Astrocyte of the hippocampus (primary cell): ENCODE measurements around the gene NAIF1.
"Not testable (repeated sequence)": the region's sequence is repeated elsewhere in the genome, so short reads cannot be mapped to it uniquely, and the experiment has no call there.

Experiments
- DNase-seq: peaks from one replicate; pipeline ENCODE4 v3.0.0; 2011; ENCODE audit warnings: low read depth, low spot score

Gene NAIF1

DNA sequence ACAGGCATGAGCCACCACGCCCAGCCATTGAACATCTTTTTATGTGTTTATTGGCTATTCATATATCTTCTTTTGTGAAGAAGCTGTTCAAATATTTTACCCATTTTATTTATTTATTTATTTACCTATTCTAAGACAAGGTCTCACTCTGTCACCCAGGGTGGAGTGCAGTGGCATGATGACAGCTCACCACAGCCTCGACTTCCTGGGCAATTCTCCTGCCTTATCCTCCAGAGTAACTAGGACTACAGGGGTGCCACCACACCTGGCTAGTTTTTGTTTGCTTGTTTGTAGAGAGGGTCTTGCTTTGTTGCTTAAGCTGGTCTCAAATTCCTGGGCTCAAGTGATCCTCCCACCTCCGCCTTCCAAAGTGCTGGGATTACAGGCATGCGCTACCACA lies 33.5 kb downstream of the NAIF1 start:
- DNase-seq: no peak

DNA sequence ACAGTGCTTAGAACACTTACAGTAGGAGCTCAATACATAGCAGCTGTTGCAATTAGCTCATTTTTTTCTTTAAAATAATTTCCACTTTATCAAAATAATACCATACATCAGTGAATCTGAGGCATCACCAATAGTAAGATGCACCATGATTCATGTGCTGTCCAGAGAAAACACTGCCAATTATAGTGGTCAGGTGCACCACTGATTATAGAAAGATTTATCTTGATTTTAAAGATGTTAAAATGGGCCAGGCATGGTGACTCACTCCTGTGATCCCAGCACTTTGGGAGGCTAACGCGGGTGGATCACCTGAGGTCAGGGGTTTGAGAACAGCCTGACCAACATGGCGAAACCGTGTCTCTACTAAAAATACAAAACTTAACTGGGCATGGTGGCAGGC lies 39.4 kb downstream of the NAIF1 start:
- no peak for DNase-seq

DNA sequence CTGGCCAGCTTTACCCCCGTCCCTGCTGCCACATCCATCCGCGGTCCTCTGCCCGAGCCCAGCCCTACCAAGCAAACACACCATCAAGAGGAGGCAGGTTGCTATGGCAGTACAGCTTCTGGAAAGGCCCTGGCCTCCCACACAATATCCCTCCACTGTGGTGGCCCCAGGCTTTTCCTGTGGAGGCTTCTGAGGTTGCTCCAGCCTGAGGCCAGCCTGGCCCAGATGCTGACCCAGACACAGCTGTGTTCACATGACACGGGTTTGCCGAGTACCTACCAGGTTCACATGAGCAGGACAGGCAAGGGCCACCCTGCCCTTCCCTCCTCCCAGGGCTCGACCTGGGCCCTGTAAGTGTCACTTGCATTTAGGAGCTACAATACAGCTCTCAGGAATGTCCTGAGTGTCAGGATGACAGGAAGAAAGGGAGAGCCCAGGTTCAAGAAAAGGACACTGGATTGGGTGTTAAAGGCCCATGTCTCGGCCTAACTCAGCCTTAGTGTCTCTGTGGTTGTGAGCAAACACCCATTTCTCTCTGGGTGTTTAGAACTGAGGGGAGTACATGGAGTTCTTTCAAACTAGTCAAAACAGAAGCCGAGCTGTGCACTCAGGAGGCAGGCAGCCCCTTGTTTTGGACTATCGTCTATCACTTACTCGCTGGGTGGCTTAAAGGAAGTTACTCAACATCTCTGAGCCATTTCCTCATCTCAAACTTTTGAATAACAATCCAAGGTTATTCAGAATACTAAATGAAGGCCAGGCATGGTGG lies 40.2 kb downstream of the NAIF1 start:
- DNase-seq: no peak

DNA sequence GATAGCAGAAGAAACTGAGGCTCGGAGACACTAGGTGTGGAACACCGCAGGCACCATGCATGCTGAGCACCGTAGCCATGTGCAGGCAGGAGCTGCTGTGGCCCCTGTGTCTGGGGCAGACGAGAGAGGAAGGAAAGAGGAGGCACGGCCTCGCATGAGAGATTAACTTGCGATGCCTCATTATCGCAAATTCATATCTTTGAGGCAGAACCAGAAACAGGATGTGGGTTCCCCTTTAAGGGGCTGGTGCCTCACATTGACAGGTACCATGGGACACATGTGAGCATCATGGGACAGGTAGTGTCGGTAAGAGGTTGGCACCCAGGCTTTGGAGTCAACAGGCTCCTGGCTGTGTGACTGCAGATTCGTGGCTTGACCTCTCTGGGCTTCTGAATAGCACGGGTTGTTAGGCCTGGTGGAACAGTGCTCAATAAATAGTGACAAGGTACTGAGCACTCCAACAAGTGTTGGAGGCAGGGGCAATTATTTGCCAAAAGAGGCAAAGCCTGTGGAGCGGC lies 40.8 kb downstream of the NAIF1 start:
- DNase-seq: no peak

DNA sequence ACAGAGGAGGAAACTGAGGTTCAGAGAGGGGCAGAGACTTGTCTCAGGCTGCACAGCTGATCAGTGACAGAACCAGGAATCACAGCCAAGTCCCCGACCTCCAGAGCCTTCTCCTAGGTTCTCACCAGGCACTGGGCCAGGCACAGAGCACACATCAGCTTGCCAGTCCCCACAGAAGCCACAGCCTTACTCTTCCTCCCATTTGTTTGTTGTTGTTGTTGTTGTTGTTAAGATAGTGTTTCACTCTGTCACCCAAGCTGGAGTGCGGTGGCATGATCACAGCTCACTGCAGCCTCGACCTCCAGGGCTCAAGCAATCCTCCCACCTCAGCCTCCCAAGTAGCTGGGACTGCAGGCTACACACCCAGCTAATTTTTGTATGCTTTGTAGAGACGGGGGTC lies 41.4 kb downstream of the NAIF1 start:
- no peak for DNase-seq

DNA sequence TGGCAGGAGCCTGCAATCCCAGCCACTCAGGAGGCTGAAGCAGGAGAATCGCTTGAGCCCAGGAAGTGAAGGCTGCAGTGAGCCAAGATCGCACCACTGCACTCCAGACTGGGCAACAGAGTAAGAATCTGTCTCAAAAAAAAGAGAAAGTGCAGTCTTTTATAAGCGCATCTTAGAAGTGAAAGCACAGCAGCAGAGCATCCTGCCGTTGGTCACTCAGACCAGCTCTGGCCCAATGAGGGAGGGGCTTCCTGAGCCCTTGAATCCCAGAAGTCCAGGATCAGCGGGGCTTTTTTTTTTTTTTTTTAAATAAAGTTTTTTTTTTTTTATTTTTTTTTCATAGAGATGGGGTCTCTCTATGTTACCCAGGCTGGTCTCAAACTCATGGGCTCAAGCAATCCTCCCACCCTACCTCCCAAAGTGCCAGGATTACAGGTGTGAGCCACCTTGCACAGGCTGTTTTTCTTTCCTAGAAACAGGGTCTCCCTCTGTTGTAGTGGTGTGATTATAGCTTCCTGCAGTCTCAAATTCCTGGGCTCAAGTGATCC lies 42.3 kb downstream of the NAIF1 start:
- DNase-seq: no peak

DNA sequence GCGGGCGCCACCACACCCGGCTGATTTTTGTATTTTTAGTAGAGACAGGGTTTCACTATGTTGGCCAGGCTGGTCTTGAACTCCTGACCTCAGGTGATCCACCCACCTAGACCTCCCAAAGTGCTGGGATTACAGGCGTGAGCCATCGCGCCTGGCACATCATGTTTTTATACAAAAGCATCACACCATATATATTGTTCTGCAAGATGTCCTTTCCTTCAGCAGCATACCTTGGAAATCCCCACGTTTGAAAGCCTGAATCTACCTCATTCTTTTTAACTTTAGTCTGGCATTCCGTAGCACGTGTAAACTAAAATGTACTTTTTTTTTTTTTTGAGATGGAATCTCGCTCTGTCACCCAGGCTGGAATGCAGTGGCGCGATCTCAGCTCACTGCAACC lies 43.4 kb downstream of the NAIF1 start:
- DNase-seq: not testable (repeated sequence)

DNA sequence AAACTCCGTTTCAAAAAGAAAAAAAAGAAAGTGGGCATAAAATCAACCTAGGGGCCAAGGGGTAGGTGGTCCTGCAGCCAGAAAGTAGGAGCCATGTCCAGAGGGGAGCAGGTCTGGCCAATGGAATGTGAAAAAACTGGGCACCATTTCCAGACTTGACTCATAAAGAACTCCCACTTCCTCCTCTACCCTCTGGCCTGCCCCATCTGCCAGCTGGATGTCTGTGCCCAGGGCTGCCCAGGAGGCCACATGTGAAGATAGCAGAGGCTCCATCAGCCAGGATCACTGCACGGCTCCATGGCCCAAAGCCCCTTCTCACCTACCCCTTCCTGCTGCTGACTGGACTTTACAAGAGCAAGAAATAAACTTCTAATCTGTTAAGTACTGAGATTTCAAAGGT lies 44.2 kb downstream of the NAIF1 start:
- DNase-seq: no peak

DNA sequence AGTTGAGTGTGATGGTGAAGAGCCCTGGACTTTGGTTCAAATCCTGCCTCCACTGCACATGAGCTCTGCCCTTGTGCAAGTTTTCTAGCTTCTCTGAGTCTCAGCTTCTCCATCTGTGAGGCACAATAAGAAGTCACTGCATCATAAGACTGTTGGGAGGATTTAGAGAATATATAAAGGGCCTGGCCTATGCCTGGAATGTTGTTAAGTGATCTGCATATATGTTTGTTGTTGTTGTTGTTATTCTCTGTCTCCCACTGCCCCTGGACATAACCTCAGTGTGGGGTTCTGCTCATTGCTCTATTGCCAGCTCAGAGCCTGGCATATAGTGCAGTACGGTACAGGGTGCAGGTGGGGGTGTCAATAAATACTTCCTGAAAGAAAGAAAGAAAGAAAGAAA lies 46.0 kb downstream of the NAIF1 start:
- no peak for DNase-seq

DNA sequence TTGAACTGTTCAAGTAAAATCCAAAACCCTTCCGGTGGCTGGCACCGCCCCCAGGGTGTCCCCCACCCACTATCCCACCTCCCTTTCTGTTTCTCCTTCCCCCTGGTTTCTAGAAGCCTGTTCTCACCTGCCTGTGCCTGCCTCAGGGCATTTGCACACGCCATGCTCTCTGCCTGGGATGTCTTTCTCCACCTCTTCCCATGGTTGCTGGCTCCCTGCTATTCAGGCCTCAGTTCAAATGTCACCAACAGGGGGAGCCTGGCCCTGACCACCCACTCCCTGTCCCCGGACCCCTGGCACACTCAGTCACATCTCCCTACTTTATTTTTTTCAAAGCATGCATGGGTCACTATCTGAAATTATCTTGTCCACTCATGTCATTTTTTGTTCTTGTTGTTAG lies 46.4 kb downstream of the NAIF1 start:
- DNase-seq: no peak

DNA sequence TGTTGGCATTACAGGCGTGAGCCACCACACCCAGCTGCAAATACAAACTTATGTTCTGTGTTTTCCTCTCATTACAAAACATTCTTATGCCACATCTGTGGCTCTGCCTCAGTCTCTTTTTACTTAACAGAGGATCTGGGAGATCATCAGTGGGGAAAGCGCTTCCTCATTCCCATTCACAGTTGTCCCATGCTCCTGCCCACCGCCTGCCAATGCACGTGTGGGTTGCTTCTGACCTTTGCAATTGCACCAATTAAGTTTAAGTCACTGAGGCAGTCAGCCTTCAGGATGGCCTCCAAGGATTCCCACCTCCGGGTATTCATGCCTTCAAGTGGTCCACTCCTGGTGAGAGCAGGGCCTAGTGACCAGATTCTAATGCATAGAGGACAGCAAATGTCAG lies 51.4 kb downstream of the NAIF1 start:
- no peak for DNase-seq
